Glomerular visceral epithelial cell (primary cell): ENCODE measurements around the gene CCK.

ENCODE experiments used
- DNase-seq: peaks from one replicate; pipeline ENCODE4 v3.0.0-alpha.2; 2016; ENCODE audit errors: extremely low spot score

CCK gene

GRCh38 chr3:42267878-42268277 lies 1.9 kb upstream of the CCK start:
- DNase-seq = no peak

- DNase-seq = no peak
Observed at GRCh38 chr3:42265059-42265991, 660 bp downstream of the CCK start.

GRCh38 chr3:42264399-42265058 lies 1.5 kb downstream of the CCK start:
- no peak for DNase-seq

GRCh38 chr3:42263354-42264346 lies 2.3 kb downstream of the CCK start:
- no peak for DNase-seq

- DNase-seq = no peak
Observed at GRCh38 chr3:42262525-42262924, 3.5 kb downstream of the CCK start.

- DNase-seq = no peak
Observed at GRCh38 chr3:42257007-42257406, 9.0 kb downstream of the CCK start.

GRCh38 chr3:42256135-42256819 lies 9.7 kb downstream of the CCK start:
- DNase-seq = peak; percentile 46

- no peak for DNase-seq
Observed at GRCh38 chr3:42254566-42254965, 11.4 kb downstream of the CCK start.

GRCh38 chr3:42250761-42251160 lies 15.2 kb downstream of the CCK start:
- no peak for DNase-seq

GRCh38 chr3:42247576-42248027 lies 18.4 kb downstream of the CCK start:
- peak; percentile 65 for DNase-seq

GRCh38 chr3:42246091-42246490 lies 19.9 kb downstream of the CCK start:
- DNase-seq = no peak

- DNase-seq = no peak
Observed at GRCh38 chr3:42236611-42237010, 29.4 kb downstream of the CCK start.

- DNase-seq = no peak
Observed at GRCh38 chr3:42235532-42235931, 30.5 kb downstream of the CCK start.

- no peak for DNase-seq
Observed at GRCh38 chr3:42230860-42231259, 35.1 kb downstream of the CCK start.

GRCh38 chr3:42229942-42230688 lies 35.9 kb downstream of the CCK start:
- DNase-seq = peak; percentile 29

- DNase-seq = no peak
Observed at GRCh38 chr3:42229266-42229941, 36.6 kb downstream of the CCK start.

GRCh38 chr3:42228796-42229195 lies 37.2 kb downstream of the CCK start:
- peak; percentile 12 for DNase-seq

GRCh38 chr3:42226470-42227425 lies 39.2 kb downstream of the CCK start:
- no peak for DNase-seq
